ENCODE results near the gene DPY19L1.
"Not testable (repeated sequence)": the region's sequence is repeated elsewhere in the genome, so short reads cannot be mapped to it uniquely, and the experiment has no call there.

- not testable (repeated sequence) for TF ChIP-seq CTCF (conservative IDR thresholded peaks at IDR 0.05; ENCODE audit: low read depth, low read length); EZH2 (IDR thresholded peaks at IDR 0.05; ENCODE audit: borderline replicate concordance, low read depth, low read length, poor library complexity, severe bottlenecking)
These were observed 133.4 kb downstream of the DPY19L1 start for GRCh38 chr7:34903921-34904320.

All from A673 (cell line).